NCI-H2196 (cell line): ENCODE data around the gene KXD1.
"Not testable (repeated sequence)": the region's sequence is repeated elsewhere in the genome, so short reads cannot be mapped to it uniquely, and the experiment has no call there.

Experiments used
- DNase-seq: peaks from one replicate; lab custom pipeline; 2025; ENCODE audit not compliant: unreplicated experiment; lab: John Stamatoyannopoulos, UW

The KXD1 gene

GRCh38 chr19:18599485-18599884 is 41.8 kb downstream of the KXD1 start:
- DNase-seq: no peak

GRCh38 chr19:18600692-18601397 is 43.2 kb downstream of the KXD1 start:
- not testable (repeated sequence) for DNase-seq

DNA sequence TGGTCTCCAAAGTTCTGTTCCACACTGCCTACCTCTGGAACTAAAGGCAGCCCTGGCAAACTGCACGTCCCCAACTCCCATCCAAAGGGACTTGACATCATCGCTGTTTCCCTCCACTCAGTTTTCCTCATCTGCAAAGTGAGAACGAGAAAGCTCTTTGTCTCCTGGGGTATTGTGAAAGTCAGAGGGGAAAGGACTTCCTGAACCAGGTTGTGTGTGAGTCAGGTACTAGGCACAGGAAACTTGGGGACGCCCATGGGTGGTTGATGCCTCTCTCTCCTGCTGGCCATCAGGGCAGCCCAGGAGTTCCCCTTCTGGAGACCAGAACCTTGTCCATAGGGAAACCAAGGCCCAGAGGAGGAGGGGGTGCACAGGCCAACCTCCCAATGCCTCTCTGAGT is 44.2 kb downstream of the KXD1 start:
- DNase-seq: no peak

DNA sequence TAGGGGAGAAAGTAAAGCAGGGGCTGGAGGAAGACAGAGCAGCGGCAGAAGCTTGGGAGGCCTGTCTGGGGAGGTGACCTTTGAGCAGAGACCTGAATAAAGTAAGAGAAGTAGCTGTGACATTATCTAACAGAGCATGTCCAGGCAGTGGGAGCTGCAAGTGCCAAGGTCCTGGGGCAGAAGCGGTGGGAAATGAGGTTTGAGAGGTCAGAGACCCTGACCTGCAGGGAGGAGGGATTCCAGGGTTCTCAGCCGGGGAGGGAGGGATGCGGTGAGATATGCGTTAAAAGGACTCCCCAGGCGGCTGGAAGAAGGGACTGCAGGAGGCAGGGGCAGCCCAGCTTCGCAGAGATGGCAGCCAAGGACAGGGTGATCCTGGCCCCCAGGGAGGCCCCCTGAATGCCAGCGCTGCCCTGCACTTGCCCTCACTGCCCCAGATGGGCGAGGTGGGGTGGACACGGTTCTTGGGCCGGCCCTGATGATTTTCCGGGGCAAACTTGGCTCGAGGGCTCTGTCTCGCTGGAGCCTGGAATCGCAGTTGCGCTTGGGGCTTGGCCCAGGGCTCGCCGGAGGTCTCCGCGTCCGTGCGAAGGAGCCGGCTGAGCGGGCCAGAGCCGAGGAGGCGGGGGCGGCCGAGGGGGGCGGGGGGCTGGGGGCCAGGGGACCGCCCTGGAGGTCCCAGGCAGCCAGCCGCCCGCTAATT is 45.7 kb downstream of the KXD1 start:
- DNase-seq: no peak

- DNase-seq: no peak
These were observed 46.5 kb downstream of the KXD1 start for GRCh38 chr19:18603958-18604819.

DNA sequence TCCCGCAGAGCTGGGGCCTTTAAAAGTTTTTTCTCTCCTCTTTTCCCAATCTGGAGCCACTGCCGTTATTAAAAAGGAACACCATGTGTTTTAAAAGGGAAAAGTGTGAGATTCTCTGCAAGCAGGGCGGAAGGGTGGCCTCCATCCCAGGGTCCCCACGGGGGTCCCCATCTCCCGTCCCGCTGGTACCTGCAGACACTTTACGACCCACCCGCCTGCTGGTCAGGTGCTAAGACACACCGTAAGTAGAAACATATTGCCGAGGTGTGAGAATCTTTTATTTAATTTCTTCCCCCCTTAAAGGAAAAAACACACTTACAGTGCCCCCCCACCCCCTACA is 47.1 kb downstream of the KXD1 start:
- DNase-seq: no peak

- DNase-seq: no peak
These were observed 47.5 kb downstream of the KXD1 start for GRCh38 chr19:18605196-18605545.

- no peak for DNase-seq
These were observed 48.0 kb downstream of the KXD1 start for GRCh38 chr19:18605546-18606280.

DNA sequence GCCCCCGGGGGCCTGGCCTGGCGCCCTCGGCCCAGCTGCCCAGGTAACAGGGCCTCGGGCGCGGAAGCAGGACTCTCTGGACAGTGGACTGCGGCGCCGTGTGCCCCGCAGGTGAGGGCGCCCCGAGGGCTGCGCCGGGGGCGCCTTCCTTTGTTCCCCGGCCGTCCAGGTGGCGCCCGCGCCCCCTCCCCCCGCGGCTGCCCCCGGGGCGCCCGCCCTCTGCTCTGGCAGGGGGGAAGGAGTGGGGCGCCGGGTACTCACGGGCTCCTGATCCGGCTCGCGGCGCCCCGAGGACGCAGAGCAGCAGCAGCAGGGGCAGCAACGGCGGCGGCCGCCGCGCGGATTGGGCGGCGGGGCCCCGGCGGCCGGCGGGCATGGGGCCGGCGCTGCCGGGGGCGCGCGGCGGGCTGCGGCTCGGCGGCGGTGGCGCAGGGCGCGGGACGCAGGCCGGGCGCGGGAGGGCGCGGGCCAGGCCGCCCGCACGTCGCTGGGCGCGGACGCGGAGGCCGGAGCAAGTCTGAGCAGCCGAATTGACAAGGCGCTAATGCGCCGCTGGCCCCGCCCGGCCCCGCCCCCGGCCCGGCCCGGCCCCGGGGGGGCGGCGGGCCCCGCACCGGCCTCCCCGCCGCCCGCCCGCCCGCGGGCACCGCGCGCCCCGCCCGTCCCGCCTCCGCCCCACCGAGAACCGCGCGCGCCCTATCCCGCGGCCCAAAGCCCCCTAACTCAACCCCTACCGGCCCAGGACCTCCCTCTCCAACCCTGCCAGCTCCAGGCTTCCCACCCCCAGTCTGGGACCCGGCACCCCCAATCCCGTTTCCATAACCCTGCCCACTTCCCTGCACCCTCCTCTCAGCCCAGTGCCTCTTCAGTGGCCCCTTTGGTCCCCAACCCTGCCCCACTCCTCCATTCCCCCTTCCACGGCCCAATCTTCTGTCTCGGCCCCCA is 48.9 kb downstream of the KXD1 start, which contains the start of gene CRLF1:
Gene CRLF1, minus strand, starts transcription at position 519 of the 945 bp plus-strand sequence. Its CDS starts 143 bp downstream, at position 376.
- DNase-seq: no peak

DNA sequence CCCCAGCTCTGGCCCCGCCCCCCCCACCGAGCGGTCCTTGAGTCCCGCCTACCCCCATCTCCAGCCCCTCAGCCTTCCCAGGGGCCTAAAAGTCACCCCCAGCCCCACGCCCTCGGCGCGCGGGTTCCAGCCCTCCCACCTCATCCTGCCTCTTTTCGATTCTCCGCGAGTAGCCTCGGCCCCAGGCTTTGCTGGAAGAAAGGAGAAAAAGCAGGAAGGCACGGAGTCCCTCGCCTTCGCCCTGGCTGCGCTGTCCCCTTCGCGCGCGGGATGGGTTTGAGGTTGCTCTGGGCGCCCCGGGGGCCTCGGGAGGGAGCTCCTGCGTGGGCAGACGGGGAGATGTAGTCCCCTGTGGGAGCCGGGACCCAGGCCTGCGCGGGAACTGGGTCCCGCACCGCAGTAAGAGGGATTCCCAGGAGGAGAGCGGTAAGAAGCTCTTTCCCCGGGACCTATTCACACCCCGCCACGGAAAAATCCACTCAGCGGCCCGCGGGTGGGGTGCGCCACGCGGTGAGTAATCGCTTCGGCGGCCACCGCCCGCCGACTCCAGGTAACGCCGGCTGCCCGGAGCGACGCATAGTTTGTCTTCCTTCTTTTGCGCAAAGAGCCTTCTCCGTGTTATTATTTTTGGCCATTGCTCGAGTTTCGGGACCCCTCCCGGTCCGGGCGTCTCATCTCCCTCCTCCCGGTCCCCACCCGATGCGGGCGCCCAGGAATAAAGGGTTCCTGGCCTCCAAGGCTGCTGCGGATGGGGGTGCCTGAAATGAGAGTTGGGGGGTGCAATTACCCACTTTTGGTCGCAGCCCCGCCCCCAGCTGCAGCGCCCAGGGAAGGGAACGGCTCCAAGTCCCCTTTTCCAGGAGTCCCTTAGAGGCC is 49.8 kb downstream of the KXD1 start:
- DNase-seq: no peak

- DNase-seq: no peak
These were observed 50.6 kb downstream of the KXD1 start for GRCh38 chr19:18608102-18608804.

DNA sequence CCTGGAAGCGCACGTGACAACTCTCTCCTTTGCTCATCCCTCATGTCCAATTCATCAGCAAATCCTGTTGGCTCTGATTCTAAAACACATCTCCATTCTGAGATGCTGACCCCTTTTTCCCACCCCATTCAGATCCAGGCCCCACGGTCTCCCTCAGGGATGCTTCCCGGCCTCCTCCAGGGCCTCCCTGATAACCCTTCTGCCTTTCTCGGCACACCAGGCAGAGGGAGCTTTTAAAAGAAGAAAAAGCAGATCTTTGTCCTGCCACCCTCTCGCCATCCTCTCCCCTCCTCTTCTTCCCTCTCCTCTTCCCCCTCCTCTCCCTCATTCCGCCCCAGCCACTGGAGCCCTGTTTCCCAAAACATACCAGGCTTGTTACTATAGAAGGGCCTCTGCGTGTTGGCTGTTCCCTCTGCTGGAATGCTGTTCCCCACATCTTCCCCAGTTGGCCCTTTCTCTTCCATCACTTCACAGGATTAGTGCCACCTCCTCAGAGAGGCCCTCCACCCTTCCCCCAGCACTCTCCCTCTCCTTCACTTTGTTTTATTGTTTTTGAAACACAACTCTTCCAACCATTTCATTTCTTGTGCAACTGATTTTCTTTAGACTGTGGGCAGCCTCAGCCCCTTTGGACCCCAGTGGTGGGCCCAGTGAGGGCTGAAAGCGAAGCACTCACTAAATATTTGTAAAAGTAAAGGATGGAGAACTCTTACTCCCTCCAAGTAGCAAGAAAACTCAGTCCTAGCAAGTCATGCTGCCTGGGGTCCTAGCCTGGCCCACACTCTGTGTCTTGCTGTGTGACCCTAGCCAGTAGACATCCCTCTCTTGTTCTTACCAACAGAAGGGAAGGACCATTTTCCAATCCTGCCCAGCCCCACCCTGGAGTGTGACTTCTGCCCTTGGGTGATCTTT is 51.4 kb downstream of the KXD1 start:
- DNase-seq: no peak

- DNase-seq: no peak
These were observed 52.0 kb downstream of the KXD1 start for GRCh38 chr19:18609717-18610051.

- no peak for DNase-seq
These were observed 52.5 kb downstream of the KXD1 start for GRCh38 chr19:18610245-18610555.

DNA sequence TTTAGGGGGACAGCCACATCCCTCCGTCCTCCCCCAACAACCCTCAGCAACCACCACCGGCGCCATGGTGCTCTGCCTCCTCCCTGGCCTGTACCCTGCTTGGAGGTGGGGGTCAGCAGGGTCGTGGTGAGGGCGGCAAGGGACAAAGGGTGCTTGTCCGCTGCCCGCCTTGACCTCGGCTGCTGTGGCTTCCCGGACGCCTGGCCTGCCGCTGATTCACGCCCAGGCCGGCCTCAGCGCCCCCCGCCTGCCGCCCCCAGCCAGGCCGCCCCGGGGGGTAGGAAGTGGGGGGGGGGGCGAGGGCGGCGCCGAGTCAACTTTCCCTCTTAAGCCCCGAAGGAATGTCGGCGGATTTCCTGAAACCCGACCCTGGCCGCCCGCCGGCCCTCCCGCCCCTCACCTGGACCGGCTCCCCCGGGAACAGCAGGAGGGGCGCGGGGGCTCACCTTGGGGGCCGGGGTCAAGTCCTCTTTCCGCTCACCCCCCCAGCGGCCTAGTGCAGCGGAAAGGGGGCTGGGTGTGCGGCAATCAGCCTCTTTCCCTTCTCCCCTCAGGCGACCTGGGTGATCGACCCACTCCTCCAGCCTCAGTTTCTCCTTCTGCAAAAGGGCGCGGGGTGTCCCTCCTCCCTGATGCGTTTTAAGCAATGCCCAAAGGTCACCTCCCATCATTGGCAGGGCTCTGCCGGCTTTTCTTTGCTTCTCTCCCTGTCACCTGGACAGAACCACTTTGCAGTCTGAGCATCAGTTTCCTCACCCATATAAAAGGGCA is 53.1 kb downstream of the KXD1 start:
- DNase-seq: no peak

DNA sequence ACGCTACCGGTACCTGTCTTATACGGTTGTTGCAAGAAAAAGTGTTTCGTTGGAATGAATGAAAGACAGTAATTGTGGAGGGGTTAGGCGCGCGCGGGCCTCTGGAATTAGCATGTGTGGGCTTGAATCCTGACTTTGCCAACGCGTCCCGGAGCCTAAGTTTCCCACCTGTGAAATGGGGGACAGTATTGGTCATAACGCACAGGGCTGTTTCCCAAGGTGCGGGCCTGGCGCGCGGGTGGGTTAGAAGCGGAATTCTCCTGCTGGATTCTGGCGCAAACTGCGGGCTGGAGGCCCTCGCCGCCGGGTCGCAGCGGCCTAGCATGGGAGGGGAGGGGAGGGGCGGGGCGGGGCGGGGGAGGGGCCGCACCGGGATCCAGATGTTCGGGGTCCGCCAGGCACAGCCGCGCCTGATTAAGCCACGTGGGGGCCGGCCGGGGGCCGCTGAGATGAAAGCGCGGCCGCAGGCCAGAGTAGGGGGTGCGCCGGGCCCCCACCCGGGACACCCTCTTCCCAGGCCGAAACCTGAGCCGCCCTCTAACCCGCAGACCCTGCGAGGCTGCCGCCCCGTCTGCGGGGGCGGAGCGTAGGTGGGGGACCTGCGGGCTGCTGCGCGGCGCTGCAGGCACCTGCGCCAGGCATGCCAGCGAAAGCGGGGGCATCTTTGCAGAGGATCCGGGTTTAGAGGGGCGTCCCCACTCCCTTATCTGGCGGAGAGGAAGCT is 53.8 kb downstream of the KXD1 start:
- no peak for DNase-seq
